Smooth muscle cell (in vitro differentiated cells): ENCODE data around the gene TUBB1. TPM values are rescaled to one million over a fixed set of nuclear protein-coding genes. Genes with fewer than 3 reads are reported as not detected.

Experiments
- DNase-seq: peaks from one replicate; lab custom pipeline; 2025; ENCODE audit not compliant: unreplicated experiment; lab: John Stamatoyannopoulos, UW
- H2AFZ ChIP-seq: fragments of 200-600 bp; sonication (generic); 2 replicates; pipeline ENCODE4 v1.6.0; 2016; ENCODE audit warnings: antibody characterized with exemption, low read depth, mild to moderate bottlenecking
- H3F3A ChIP-seq: fragments of 200-600 bp; sonication (generic); 2 replicates; pipeline ENCODE4 v1.6.0; 2017; ENCODE audit warnings: antibody characterized with exemption, low read depth
- H3K27ac ChIP-seq: fragments of 200-600 bp; sonication (generic); 2 replicates; pipeline ENCODE4 v1.5.1; 2016; ENCODE audit warnings: low read depth, mild to moderate bottlenecking
- H3K27me3 ChIP-seq: fragments of 200-600 bp; sonication (generic); 2 replicates; pipeline ENCODE4 v1.6.1; 2016; ENCODE audit warnings: low read depth, mild to moderate bottlenecking
- H3K36me3 ChIP-seq: fragments of 200-600 bp; sonication (generic); 2 replicates; pipeline ENCODE4 v1.5.1; 2016; ENCODE audit warnings: low read depth
- H3K4me1 ChIP-seq: fragments of 200-600 bp; sonication (generic); 2 replicates; pipeline ENCODE4 v1.5.1; 2016; ENCODE audit warnings: low read depth
- H3K4me2 ChIP-seq: fragments of 200-600 bp; sonication (generic); 2 replicates; pipeline ENCODE4 v1.6.0; 2016; ENCODE audit warnings: mild to moderate bottlenecking
- H3K4me3 ChIP-seq: fragments of 200-600 bp; sonication (generic); 2 replicates; pipeline ENCODE4 v1.5.1; 2016; ENCODE audit warnings: mild to moderate bottlenecking
- H3K79me2 ChIP-seq: fragments of 200-600 bp; sonication (generic); 2 replicates; pipeline ENCODE4 v1.6.0; 2016; ENCODE audit warnings: low read depth, mild to moderate bottlenecking
- H3K9ac ChIP-seq: fragments of 200-600 bp; sonication (generic); 2 replicates; pipeline ENCODE4 v1.6.0; 2016; ENCODE audit warnings: low read depth
- H3K9me3 ChIP-seq: fragments of 200-600 bp; sonication (generic); replicated peaks from 2 replicates; pipeline ENCODE4 v1.5.1; 2016; ENCODE audit warnings: low read depth
- H4K20me1 ChIP-seq: fragments of 200-600 bp; sonication (generic); 2 replicates; pipeline ENCODE4 v1.6.0; 2016; ENCODE audit warnings: low read depth
- CTCF ChIP-seq: fragments of 200-600 bp; sonication (generic); IDR thresholded peaks from 2 replicates; pipeline ENCODE4 v1.5.1; 2017; ENCODE audit warnings: borderline replicate concordance, mild to moderate bottlenecking, antibody characterized with exemption; ENCODE audit not compliant: insufficient read depth, poor library complexity, severe bottlenecking
- WGBS: methylation state at CpG from one replicate; pipeline ENCODE4 v1.1.7; 2016; ENCODE audit warnings: low lambda C conversion rate; 5-methylcytosine and 5-hydroxymethylcytosine counted together
- polyA plus RNA-seq: library from polyadenylated mRNA; unstranded; fragments of >200 nt; fragmentation: Nextera tagmentation; extraction: Ambion mirVana; gene quantifications from 2 replicates; pipeline ENCODE4 v1.2.1, GENCODE V29; 2016
- total RNA-seq: library from RNA; depleted of rRNA; stranded (reverse); fragments of >200 nt; gene quantifications from 2 replicates; pipeline ENCODE4 v1.2.3, GENCODE V29; 2014

TUBB1 gene
- total and polyA plus RNA-seq, 2 experiments from 2014 or later = 0.67 TPM; not detected in 1

- no peak for DNase-seq
- H3K27me3 ChIP-seq = no peaks in the 10 kb centered on the region
- H3K9me3 ChIP-seq = no peaks in the 10 kb centered on the region
- peak overlapping the region; percentile 81 for H3K4me3 ChIP-seq
- H4K20me1 ChIP-seq = peaks cover 42% of the 10 kb centered on the region
- peak overlapping the region; percentile 84 for H3K27ac ChIP-seq
- no peak for TF ChIP-seq CTCF
- H3F3A ChIP-seq = peaks cover 16% of the 10 kb centered on the region
- peaks cover 59% of the 10 kb centered on the region for H3K79me2 ChIP-seq
- H3K4me2 ChIP-seq = peak overlapping the region; percentile 95
- 79% methylated on average over 7 of the region's 7 CpGs for WGBS
- H3K9ac ChIP-seq = peak overlapping the region; percentile 94
- H3K4me1 ChIP-seq = peaks cover 30% of the 10 kb centered on the region
- peaks cover 7% of the 10 kb centered on the region for H3K36me3 ChIP-seq
- no peak overlapping the region for H2AFZ ChIP-seq
These were observed 11.8 kb downstream of the TUBB1 start for GRCh38 chr20:59030911-59031563.

- H3K4me2 ChIP-seq = peak overlapping the region; percentile 95
- peak overlapping the region; percentile 94 for H3K9ac ChIP-seq
- peaks cover 18% of the 10 kb centered on the region for H3F3A ChIP-seq
- DNase-seq = no peak
- peaks cover 10% of the 10 kb centered on the region for H3K36me3 ChIP-seq
- peak overlapping the region; percentile 81 for H3K4me3 ChIP-seq
- H3K79me2 ChIP-seq = peaks cover 53% of the 10 kb centered on the region
- WGBS = 20% methylated on average over 13 of the region's 13 CpGs
- H3K4me1 ChIP-seq = peaks cover 30% of the 10 kb centered on the region
- peak overlapping the region; percentile 62 for H2AFZ ChIP-seq
- no peak for TF ChIP-seq CTCF
- no peaks in the 10 kb centered on the region for H3K27me3 ChIP-seq
- peaks cover 37% of the 10 kb centered on the region for H4K20me1 ChIP-seq
- H3K9me3 ChIP-seq = no peaks in the 10 kb centered on the region
- peak overlapping the region; percentile 84 for H3K27ac ChIP-seq
These were observed 12.4 kb downstream of the TUBB1 start for GRCh38 chr20:59031564-59032022.

- H3K4me2 ChIP-seq = peak within 1 kb of the TSS; percentile 95
- H3K9me3 ChIP-seq = no peaks in the 10 kb centered on the region
- H3K4me3 ChIP-seq = peak within 1 kb of the TSS; percentile 81
- peaks cover 30% of the 10 kb centered on the region for H3K4me1 ChIP-seq
- peak; percentile 82 for DNase-seq
- peaks cover 31% of the 10 kb centered on the region for H4K20me1 ChIP-seq
- peak within 1 kb of the TSS; percentile 78 for H2AFZ ChIP-seq
- peaks cover 14% of the 10 kb centered on the region for H3K36me3 ChIP-seq
- peaks cover 19% of the 10 kb centered on the region for H3F3A ChIP-seq
- H3K27me3 ChIP-seq = no peaks in the 10 kb centered on the region
- under 1% methylated on average over 76 of the region's 86 CpGs for WGBS
- TF ChIP-seq CTCF = no peak
- peak within 1 kb of the TSS; percentile 84 for H3K27ac ChIP-seq
- peak within 1 kb of the TSS; percentile 94 for H3K9ac ChIP-seq
- H3K79me2 ChIP-seq = peaks cover 47% of the 10 kb centered on the region
These were observed 12.9 kb downstream of the TUBB1 start, which contains the start of gene ATP5F1E for GRCh38 chr20:59032023-59032712. Gene ATP5F1E, minus strand, starts transcription at chr20:59032335. Its CDS starts 84 bp downstream, at chr20:59032251.
